ENCODE data around the gene AFF1.

DNA sequence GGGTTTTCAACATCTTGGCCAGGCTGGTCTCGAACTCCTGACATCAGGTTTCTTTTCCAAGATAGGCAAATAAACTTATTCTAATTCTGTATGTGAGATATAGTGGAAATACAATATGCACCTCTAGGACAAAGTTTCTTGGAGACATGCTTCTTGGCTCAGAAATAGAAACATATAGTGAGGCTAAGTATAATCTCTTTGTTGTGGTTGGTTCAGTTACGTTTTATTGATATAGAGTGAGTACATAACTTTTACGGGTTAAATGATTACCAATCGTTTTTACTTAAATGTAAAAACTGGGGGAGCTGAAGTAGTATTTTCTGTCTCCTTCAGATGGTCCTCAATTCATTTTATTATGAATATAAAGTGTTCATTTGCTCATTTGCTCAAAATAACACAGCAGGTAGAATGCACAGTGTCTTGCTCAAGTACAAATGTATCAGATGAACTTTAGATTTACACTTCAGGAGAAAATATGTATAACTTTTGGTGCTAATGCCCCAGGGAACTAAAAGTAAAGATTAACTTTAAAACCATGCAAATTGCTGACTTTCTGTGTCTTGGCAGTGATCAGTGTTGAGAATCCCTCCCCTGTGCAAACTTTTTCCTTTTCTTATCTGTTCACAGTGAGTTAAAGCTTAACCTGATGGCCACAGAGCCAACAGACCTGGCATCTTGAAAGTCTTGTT lies 77.6 kb downstream of the AFF1 start:
- TF ChIP-seq TAF1 (IDR thresholded peaks at IDR 0.05; ENCODE audit: borderline replicate concordance, insufficient read depth, low read length): no peak
- TF ChIP-seq POLR2AphosphoS5 (IDR thresholded peaks at IDR 0.05; ENCODE audit: low read depth, low read length): no peak
- TF ChIP-seq, protein P1, sequence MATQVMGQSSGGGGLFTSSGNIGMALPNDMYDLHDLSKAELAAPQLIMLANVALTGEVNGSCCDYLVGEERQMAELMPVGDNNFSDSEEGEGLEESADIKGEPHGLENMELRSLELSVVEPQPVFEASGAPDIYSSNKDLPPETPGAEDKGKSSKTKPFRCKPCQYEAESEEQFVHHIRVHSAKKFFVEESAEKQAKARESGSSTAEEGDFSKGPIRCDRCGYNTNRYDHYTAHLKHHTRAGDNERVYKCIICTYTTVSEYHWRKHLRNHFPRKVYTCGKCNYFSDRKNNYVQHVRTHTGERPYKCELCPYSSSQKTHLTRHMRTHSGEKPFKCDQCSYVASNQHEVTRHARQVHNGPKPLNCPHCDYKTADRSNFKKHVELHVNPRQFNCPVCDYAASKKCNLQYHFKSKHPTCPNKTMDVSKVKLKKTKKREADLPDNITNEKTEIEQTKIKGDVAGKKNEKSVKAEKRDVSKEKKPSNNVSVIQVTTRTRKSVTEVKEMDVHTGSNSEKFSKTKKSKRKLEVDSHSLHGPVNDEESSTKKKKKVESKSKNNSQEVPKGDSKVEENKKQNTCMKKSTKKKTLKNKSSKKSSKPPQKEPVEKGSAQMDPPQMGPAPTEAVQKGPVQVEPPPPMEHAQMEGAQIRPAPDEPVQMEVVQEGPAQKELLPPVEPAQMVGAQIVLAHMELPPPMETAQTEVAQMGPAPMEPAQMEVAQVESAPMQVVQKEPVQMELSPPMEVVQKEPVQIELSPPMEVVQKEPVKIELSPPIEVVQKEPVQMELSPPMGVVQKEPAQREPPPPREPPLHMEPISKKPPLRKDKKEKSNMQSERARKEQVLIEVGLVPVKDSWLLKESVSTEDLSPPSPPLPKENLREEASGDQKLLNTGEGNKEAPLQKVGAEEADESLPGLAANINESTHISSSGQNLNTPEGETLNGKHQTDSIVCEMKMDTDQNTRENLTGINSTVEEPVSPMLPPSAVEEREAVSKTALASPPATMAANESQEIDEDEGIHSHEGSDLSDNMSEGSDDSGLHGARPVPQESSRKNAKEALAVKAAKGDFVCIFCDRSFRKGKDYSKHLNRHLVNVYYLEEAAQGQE (IDR thresholded peaks at IDR 0.05; ENCODE audit: insufficient read depth in 1 of 2, low read depth in 2 of 2, low read length in 2 of 2): no peak

All from PFSK-1 (cell line).